HT-29 (cell line): ENCODE measurements around the gene OR52R1. TPM values are rescaled to one million over a fixed set of nuclear protein-coding genes. Genes with fewer than 3 reads are reported as not detected.
"Not testable (repeated sequence)": the region's sequence is repeated elsewhere in the genome, so short reads cannot be mapped to it uniquely, and the experiment has no call there.

Experiments used
- DNase-seq: peaks from one replicate; pipeline ENCODE4 v3.0.0-alpha.2; 2015; ENCODE audit warnings: low spot score
- total RNA-seq: library from RNA; depleted of rRNA; stranded (reverse); fragments of >200 nt; shearing (Covaris generic); gene quantifications from 2 replicates; pipeline ENCODE4 v1.2.3, GENCODE V29; 2014; rRNA removed

OR52R1 gene
- not detected in 2 replicates for total RNA-seq

DNA sequence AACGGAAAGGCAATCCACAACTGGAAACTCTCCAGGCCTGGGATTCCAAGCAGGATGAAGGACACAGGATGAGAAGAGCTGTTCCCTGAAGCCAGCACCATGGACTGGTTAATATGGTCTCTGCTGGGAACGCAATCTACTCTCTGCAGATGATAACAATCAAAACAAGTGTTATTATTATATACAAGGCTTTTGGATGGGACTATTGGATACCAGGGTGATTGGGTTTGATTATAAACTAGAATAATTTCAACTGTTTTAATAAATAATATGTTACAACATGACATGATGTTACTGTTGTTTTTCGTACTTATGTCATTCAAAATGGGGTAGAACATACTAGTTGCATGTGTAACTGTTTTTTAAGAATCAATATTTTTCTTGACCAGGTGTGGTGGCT is at the start of gene OR52R1:
TSS of gene OR52R1 (minus strand) at position 101 of the 400 bp plus-strand sequence. CDS start at position 101, 0 bp downstream.
- DNase-seq, result no peak

DNA sequence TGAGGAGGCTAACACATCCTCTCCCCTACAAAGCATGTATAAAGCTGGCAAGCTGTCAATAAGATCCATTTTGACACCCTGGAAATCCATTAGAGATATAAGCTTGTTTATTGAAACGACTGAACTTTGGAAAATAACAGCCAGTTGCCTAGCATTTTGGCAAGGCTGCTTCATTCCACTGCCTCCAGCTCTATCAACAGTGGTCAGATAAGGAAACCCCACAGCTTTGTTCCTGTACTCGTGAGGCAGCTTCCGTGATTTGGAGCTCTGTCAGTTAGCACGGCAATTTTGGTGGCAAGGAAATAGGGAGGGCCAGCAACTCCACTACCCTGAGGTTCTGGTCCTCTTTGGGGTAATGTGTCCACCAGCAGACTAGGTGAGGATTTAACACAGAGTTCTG is 46.9 kb upstream of the OR52R1 start:
- DNase-seq, result no peak

DNA sequence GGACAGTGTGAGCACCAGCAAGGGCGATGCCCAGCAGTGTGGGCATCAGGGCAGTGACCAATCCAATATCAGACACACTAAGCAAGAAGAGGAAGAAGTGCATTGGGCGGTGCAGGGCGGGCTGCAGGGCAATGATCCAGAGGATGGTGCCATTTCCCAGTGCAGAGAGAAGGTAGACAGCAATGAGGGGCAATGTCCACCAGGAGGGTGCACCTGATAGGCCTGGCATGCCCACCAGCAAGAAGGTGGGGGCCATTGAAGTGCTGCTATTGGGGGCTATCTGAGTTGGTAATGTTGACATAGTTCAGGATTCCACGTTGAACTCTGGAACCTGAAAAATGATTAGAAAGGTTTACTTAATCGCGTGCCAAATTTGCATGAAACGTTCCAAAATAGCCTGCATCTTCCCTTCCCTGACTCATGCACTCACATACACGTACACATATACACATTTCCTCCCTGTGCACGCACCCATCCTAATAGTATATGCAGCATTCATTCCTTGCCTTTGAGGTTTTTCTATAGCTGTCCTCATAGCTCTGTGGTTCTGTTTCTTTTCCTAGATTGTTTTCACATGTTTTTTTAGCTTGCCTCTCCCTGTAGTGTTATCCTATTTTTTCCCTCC is 44.8 kb upstream of the OR52R1 start, which contains the start of gene OR51S1:
TSS of gene OR51S1 (minus strand) at position 301 of the 625 bp plus-strand sequence. CDS start at position 301, 0 bp downstream.
- DNase-seq, result no peak

DNA sequence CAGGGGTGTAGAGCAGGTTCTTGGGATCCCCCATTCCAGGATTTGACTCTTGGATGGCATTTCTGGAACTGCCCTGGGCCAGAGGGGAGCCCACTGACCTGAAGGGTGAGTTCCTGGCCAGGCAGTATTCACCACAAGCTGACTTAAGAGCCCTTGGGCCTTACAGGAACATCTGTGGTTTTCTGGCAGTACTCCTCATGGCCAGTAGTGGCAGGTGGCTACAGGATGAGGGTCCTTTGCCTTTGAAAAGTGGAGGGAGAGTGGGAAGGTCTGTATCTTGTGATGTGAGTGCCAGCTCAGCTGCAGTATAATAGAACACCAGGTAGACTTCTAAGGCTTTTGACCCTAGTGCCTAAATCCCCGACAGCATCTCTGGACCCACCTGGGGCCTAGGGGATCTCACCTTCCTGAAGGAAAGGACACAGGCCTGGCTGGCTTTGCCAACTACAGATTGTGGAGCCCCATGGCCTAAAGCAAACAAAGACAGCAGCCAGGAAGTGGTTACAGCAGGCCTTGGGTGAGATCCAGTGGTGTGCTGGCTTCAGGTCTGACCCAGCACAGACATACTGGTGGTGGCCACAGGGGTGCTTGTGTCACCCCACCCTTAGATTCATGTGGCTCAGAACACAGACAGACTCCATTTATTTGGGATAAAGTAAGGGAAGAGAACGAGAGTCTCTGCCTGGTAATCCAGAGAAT is 35.8 kb upstream of the OR52R1 start:
- no peak for DNase-seq

DNA sequence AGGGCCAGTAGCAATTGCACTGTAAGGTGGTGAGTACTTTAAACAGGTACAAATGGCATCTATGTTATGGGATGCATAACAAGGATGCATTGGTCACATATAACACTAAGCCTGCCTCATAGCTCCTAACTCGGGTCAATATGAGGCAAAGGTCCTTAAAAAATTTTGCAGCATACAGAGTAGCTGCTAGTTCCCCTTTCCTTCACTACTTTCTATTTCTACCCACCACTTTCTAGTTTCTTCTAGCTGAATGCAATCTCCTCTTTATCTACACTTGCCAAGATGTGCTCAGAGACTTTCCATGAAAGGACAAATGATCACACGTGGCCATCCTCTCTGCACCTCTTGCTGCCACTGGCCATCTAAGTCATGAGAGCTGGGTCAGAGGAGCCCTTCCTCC is 26.7 kb upstream of the OR52R1 start:
- no peak for DNase-seq

DNA sequence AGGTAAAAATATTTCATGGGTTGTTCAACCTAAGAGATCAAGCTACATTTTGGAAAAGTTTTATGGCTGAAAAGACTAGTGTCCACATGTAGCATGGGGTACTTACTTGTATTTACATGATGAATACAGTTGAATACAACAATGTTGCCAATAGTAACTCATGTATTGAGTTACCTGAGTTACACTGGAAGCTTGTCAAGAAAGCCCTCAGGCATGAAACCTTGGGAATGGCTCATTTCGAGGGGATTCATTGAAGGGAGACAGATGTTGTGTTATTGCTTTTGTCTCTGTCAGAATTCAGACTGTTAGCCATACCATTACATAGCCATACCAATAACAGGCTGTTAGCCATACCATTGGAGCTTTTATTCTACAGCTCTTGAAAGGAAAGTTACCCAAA is 26.2 kb upstream of the OR52R1 start:
- DNase-seq, result no peak

DNA sequence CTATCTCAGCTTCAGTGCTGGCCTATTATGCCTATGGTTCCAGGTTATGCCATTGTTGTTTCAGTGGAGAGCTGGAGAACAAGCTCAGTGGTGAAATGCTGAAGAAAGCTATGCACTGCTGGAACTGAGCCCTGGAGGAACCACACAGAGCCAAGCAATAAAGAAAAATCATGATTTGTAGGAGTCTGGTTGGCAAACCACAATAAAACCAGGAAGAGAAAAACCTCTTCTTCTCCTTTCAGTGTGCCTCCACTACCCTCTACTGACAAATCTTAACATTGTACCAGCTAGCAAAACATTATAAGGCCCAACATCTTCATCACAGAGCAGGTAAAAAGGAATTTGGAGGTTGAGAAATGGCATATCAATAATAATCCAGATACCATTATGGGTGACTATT is 22.2 kb upstream of the OR52R1 start:
- peak; percentile 40 for DNase-seq

DNA sequence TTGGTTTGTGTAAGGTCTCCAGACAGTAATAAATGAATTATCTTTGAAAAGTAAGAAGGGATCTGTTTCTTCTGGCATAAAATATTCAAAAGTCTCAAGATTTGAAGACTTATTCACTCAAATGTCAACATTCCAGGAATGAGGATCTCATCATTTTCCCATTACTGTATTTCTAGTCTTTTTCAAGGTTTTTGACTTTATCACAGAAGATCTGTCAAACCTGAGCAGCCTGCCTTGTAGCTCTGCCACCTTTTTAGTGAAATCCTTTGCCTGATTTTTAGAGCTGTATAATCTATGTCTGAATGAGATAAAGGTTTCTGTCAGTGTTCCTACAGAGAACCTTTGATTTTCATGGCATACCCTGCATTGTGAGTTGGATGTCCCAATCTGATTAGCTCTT is 21.0 kb upstream of the OR52R1 start:
- DNase-seq, result no peak

DNA sequence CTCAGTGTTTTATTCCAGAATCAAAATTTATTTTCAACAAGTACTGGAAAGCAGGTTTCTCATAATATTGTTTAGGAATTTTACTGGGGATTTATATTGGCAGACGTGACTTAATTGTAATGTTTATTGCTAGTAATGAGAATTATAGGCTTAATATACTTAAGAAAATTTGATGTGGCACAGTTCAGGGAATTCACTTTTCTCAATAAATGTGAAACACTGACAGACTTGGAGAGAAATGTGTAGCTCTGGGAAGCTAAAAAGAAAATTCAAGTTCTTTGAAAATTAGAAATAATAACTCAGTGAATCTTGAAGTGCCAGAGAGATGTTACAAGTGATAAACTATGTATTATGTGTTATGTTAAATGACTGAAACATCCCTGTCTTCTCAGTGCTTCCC is 16.8 kb upstream of the OR52R1 start, which contains the start of gene OR51F2:
TSS of gene OR51F2 (plus strand) at position 301 of the 400 bp plus-strand sequence. CDS start 101 bp downstream, outside the sequence.
- no peak for DNase-seq

DNA sequence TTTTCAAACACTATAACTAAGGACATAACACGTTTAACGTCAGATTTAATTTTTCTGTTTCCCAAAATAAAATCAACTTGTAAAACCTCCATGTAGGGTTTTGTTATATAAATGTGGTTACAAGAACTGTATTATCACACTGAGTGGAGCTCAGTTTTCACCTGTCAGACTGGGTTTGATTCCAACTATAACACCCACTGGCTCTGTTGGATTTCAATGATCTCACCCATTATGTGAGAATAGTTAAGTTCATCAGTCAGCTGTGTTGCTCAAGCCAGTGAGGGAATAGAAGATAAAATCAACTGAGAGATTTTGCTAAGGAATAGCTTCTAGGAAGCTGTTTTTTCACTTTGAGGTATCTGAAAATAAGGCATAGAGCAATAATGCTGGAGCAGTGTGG is 5.1 kb upstream of the OR52R1 start:
- DNase-seq, result no peak

DNA sequence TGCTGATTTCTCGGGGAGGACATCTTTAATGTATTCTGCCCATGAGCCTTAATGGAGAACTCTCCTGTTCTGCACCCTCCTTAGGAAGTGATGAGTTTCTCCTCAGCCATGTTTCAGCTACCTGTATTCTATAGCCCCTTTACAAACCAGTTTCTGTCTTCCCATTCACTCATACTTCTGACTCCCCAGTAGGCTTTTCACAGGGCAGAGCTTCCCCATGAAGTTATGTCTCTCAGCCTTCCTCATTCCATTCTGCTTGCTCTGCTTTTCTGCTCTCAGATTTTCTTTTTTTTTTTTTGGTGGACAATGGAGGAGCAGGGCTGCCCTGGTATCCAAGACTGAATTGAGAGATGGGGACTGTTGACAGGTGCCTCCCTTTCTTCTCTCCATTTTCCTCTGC is 4.3 kb upstream of the OR52R1 start:
- no peak for DNase-seq

DNA sequence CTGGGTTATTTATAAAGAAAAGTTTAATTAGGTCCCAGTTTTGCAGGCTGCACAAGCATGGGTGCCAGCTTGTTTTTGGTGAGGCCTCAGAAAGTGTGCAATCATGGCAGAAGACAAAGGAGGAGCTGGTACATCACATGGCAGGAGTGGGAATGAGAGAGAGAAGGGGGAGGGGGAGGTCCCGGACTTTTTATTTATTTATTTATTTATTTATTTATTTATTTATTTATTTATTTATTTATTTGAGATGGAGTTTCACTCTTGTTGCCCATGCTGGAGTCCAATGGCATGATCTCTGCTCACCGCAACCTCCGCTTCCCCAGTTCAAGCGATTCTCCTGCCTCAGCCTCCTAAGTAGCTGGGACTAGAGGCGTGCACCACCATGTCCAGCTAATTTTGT is 2.9 kb downstream of the OR52R1 start:
- not testable (repeated sequence) for DNase-seq

DNA sequence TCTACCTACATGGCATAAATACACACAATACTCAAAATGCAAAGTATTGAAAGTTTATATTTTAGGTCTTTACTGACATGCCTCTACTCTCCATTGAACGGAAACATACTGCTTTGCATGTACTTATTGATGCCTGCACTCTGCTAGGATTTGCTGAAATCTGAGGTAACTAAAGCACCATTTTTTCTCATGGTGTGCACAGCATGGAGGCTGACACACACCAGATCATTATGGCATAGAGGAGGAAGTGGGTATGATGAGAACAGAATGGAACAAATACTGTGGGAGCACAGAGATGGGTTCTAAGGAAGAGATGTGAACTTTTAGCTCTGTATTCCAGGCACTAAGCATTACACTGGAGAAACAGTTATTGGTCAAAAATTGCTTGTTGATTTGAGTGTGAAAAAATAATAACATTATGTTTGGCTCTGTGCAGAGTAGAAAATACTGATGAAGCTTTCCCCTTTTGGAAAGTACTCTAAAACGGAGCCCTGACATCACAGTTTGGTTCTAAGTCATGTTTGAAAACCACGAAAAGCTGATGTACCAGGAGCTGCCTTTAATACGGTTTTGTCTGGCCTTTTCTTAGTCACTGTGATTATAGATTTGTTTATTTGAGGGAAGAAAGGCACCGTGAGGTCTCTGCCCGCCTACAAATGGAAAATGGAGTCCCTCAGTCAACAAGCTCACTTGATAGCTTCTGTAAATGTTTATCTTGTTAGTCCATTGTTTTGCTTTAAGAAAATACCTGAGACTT is 5.6 kb downstream of the OR52R1 start:
- no peak for DNase-seq

DNA sequence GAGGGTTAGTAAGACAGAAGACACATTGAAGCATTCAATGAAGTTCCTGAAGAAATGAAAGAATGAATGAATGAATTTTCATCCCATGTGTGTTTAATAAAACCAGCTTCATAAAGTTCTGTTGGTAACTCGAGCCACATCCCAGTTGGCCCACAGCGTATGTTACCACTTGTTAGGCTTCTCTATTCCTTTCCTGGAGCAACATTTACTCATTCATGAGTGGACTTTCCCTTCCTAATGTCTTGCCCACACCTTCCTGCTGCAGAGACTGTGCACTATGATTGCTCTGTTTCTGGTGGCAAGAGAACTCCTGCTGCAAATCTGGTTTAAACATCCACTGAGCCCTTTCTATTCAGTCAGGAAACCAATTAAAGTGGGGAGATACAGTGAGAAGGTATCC is 7.0 kb downstream of the OR52R1 start:
- no peak for DNase-seq

DNA sequence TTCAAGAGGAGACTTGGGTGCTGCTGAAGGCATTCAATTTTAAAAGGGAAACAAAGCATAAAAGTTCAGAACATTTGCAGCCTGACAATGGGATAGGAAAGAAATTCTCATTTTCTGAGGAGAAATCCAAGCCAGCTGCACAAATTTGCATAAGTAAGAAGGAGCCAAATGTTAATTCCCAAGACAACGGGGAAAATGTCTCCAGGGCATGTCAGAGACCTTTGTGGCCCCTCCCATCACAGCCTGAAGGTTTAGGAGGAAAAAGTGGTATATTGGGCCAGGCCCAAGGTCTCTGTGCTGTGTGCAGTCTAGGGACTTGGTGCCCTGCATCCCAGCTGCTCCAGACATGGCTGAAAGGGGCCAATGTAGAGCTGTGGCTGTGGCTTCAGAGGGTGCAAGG is 21.7 kb downstream of the OR52R1 start:
- DNase-seq, result no peak

DNA sequence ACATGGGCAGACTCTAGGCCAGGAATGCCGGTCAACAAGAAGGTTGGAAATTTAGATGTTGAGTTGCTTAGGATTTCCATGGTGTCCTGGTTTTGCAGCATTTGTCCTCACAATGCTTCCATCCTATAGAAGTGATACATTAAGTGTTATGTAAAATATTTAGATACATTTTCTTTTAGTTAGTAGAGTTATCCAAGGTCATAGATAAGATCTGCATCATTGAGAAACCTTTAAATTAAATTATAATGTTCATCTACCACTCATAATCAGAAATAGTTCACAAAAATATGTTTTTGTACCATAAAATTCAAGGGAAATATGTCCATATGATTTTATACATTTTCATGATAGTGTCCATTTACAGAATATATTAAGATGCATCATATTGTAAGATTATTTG is 34.3 kb downstream of the OR52R1 start, which contains the start of gene OR51F1:
TSS of gene OR51F1 (minus strand) at position 101 of the 400 bp plus-strand sequence. CDS start at position 101, 0 bp downstream.
- no peak for DNase-seq

DNA sequence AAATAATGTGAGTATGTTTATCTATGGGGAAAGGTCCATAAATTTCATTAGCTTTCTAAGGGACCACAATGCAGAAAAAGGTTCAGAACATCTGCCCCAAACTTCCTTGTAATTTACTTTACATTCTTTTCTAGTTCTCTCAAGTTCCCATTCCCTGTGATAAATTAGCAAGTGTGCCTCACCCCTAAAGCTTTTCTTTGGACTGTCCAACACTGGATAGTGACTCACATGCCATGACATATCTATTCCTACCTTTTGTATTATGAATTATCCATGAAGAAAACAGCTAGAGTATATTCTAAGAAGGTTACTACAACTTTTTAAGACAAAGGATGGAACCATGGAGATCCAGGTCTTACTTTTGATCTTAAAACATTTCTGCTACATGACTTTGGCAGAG is 36.1 kb downstream of the OR52R1 start:
- DNase-seq, result no peak

DNA sequence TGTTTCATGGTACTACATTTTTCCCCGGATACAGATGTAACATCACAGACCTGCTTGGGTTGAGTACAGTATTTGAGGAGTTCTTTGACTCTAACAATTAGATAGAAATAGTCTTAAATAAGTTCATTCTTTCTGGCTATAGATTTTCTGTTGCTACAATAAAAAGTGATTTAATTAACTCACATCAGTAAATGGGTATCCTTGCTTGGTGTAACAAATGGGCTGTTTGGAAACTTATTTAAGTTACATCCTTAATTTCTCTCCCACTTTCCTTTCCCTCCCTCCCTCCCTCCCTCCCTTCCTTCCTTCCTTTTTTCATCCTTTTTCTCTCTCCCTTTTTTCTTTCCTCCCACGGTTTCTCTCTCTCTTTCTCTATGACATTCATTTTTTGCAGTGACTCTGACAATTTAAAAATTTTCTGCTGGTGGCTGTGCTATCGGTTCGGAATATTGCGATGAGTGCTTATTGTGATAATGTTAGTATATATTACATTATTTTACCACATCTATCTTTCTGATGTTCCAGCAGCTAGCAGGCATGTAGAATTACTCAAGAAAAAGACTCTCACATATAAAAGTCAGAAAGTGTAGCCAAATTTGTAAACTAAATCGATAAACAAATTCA is 37.6 kb downstream of the OR52R1 start:
- no peak for DNase-seq

DNA sequence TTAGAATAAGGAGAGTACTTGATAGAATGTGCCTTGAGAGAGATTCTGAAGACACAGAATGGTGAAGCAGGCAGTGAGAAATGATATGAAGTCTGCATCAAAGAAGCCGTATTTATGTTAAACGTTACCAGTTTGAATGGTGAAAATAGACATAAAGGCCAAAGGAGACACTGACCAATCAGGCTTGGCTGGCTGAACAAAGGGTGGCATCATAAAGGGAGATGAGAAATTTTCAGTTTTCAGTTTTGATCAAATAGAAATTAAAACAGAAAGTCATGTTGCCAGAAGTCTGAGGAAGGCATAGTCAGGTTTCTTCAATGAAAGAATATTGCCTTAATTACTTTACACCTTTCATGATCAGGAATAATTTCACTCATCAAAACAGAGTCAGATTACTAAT is 41.1 kb downstream of the OR52R1 start:
- no peak for DNase-seq
